BJ (cell line): ENCODE measurements around the gene NUDCD3. TPM values are rescaled to one million over a fixed set of nuclear protein-coding genes. Genes with fewer than 3 reads are reported as not detected.
A peak's percentile ranks its signal among the peaks of the same experiment; 100 is the strongest.

ENCODE experiments used
- CTCF ChIA-PET: fragments of 350-600 bp; formaldehyde crosslinking; extraction: SDS; loops from one replicate; lab custom pipeline; 2021; ENCODE audit warnings: antibody characterized with exemption, inconsistent platforms; lab: Yijun Ruan, JAX
- POLR2A ChIA-PET: fragments of 300-600 bp; sonication (Branson Sonifier 250); formaldehyde crosslinking; extraction: SDS; loops from one replicate; lab custom pipeline; 2021; ENCODE audit warnings: antibody characterized with exemption; lab: Charles Lee
- DNase-seq: peaks from one replicate; pipeline ENCODE4 v3.0.0-alpha.2; 2011; ENCODE audit warnings: low read depth
- H3K27me3 ChIP-seq: 2 replicates; pipeline ENCODE4 v1.6.0; 2011; ENCODE audit warnings: low read length; ENCODE audit not compliant: control insufficient read depth, insufficient read depth
- H3K36me3 ChIP-seq: 2 replicates; pipeline ENCODE4 v1.5.1; 2011; ENCODE audit warnings: low read length; ENCODE audit not compliant: control insufficient read depth, insufficient read depth
- H3K4me3 ChIP-seq: 2 replicates; pipeline ENCODE4 v1.5.1; 2011; ENCODE audit warnings: low read depth, mild to moderate bottlenecking, control low read depth, low read length
- CTCF ChIP-seq: IDR thresholded peaks from 2 replicates; pipeline ENCODE4 v1.5.1; 2011; ENCODE audit warnings: low read depth, mild to moderate bottlenecking, control low read depth, inconsistent platforms, low read length, moderate library complexity; ENCODE audit not compliant: insufficient read depth
- polyA minus RNA-seq: library from RNA; depleted of rRNA, polyadenylated mRNA; stranded (reverse); fragments of >200 nt; gene quantifications from 2 replicates; pipeline ENCODE4 v1.2.3, GENCODE V29; 2011; rRNA and poly(A)+ RNA removed
- polyA plus RNA-seq: library from polyadenylated mRNA; depleted of rRNA; stranded (reverse); fragments of >200 nt; gene quantifications from 2 replicates; pipeline ENCODE4 v1.2.3, GENCODE V29; 2011; rRNA removed

Gene NUDCD3
- polyA plus RNA-seq: 78.2 and 82.8 TPM in 2 replicates
- polyA minus RNA-seq: 50.4 and 61.0 TPM in 2 replicates

- H3K36me3 ChIP-seq: no peaks in the 10 kb centered on the region
- POLR2A ChIA-PET: interaction anchor here (0.7 kb wide), 1 partner anchor 451 kb away, joined by 4 read pairs; no protein-coding TSS in a partner anchor
- peaks cover under 1% of the 10 kb centered on the region; the same call in 1 of the 2 replicates for H3K27me3 ChIP-seq
- H3K4me3 ChIP-seq: peak within 1 kb of the TSS; percentile 75
- CTCF ChIA-PET: interaction anchor here (1.2 to 3.2 kb wide), 6 partner anchors 10 to 249 kb away, joined by 3 to 14 read pairs (median 7); no protein-coding TSS in a partner anchor
- TF ChIP-seq CTCF: peak; percentile 26; the same call in 1 of the 2 replicates
- DNase-seq: no peak
These were observed at the start of gene NUDCD3 for GRCh38 chr7:44490351-44491200. TSS of gene NUDCD3 (minus strand) at chr7:44490658. CDS start at chr7:44490600, 58 bp downstream.

GRCh38 chr7:44539669-44540506 is 49.4 kb upstream of the NUDCD3 start:
- TF ChIP-seq CTCF: no peak
- H3K27me3 ChIP-seq: no peaks in the 10 kb centered on the region; the same call in 1 of the 2 replicates
- no peak overlapping the region for H3K4me3 ChIP-seq
- no peak for DNase-seq
- H3K36me3 ChIP-seq: no peaks in the 10 kb centered on the region
- POLR2A ChIA-PET: no interaction called here
- CTCF ChIA-PET: interaction anchor here (1.3 to 1.5 kb wide), 2 partner anchors 25 to 299 kb away, joined by 3 to 5 read pairs; no protein-coding TSS in a partner anchor

GRCh38 chr7:44538798-44539668 is 48.6 kb upstream of the NUDCD3 start:
- no peak for TF ChIP-seq CTCF
- POLR2A ChIA-PET: no interaction called here
- Histone ChIP-seq H3K4me3 (no peak overlapping the region), H3K36me3 (no peaks in the 10 kb centered on the region), H3K27me3 (no peaks in the 10 kb centered on the region; the same call in 1 of the 2 replicates)
- CTCF ChIA-PET: interaction anchor here (1.3 to 1.5 kb wide), 2 partner anchors 26 to 298 kb away, joined by 3 to 5 read pairs; no protein-coding TSS in a partner anchor
- no peak for DNase-seq

- POLR2A ChIA-PET: no interaction called here
- no peak for TF ChIP-seq CTCF
- CTCF ChIA-PET: interaction anchor here (1.3 kb wide), 1 partner anchor 27 kb away, joined by 5 read pairs; no protein-coding TSS in a partner anchor
- DNase-seq: no peak
- no peaks in the 10 kb centered on the region; the same call in 1 of the 2 replicates for H3K27me3 ChIP-seq
- no peaks in the 10 kb centered on the region for H3K36me3 ChIP-seq
- H3K4me3 ChIP-seq: no peak overlapping the region
These were observed 47.8 kb upstream of the NUDCD3 start for GRCh38 chr7:44538093-44538797.
